Activated CD8-positive, alpha-beta memory T cell treated with anti-CD3 and anti-CD28 coated beads, Interleukin-2, amount 50 U/mL, for 1 hour (primary cell): ENCODE results near the gene DAZ2.
"Not testable (repeated sequence)": the region's sequence is repeated elsewhere in the genome, so short reads cannot be mapped to it uniquely, and the experiment has no call there.

Experiments
- DNase-seq: peaks from one replicate; pipeline ENCODE4 v3.0.0-alpha.2; 2020; ENCODE audit errors: extremely low read depth

Gene DAZ2, protein sequence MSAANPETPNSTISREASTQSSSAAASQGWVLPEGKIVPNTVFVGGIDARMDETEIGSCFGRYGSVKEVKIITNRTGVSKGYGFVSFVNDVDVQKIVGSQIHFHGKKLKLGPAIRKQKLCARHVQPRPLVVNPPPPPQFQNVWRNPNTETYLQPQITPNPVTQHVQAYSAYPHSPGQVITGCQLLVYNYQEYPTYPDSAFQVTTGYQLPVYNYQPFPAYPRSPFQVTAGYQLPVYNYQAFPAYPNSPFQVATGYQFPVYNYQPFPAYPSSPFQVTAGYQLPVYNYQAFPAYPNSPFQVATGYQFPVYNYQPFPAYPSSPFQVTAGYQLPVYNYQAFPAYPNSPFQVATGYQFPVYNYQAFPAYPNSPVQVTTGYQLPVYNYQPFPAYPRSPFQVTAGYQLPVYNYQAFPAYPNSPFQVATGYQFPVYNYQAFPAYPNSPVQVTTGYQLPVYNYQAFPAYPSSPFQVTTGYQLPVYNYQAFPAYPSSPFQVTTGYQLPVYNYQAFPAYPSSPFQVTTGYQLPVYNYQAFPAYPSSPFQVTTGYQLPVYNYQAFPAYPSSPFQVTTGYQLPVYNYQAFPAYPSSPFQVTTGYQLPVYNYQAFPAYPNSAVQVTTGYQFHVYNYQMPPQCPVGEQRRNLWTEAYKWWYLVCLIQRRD

DNA sequence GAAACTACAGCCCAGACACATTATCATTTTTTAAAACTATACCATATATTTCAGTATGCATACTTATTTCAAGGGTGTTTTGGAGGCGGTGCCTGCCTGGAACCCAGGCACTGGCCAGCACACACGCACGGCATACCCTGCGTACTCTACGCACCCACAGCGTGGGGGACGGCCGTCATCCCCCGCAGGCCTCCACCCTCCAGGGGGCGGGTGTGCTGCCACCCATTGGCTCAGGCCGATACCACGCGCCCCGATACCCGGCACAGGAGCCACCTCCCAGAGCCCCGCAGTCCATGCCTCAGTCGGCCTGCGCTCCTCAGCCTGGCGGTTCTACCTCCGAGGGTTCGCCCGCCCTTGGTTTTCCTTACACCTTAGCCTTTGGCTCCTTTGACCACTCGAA, at the start of gene DAZ2:
Gene DAZ2, plus strand, starts transcription at position 301 of the 400 bp plus-strand sequence. CDS start 208 bp downstream, outside the sequence.
- DNase-seq = not testable (repeated sequence)

DNA sequence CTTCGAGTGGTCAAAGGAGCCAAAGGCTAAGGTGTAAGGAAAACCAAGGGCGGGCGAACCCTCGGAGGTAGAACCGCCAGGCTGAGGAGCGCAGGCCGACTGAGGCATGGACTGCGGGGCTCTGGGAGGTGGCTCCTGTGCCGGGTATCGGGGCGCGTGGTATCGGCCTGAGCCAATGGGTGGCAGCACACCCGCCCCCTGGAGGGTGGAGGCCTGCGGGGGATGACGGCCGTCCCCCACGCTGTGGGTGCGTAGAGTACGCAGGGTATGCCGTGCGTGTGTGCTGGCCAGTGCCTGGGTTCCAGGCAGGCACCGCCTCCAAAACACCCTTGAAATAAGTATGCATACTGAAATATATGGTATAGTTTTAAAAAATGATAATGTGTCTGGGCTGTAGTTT, 20.4 kb upstream of the DAZ2 start, which contains the start of gene DAZ1:
Gene DAZ1, minus strand, starts transcription at position 101 of the 400 bp plus-strand sequence. CDS start 208 bp downstream, outside the sequence.
- not testable (repeated sequence) for DNase-seq

DNA sequence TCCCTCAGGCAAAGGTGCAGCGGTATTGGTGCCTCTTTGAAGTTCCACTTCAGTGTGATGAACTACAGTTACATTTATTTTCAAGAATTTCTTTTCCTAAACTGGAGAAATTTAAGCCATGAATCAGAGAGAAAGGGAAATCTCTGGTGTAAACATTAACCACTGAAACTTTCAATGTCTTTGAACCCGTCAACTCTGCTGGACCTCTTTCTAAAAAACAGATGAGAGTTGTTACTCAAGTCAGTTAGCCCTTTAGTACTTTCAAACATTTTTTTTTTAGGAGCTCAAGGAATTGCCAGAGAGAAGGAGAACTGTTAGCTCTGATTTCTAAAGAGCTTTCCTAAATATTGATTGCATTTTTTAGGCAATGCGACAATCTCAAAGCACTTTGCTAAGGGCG, 11.9 kb upstream of the DAZ2 start:
- not testable (repeated sequence) for DNase-seq

DNA sequence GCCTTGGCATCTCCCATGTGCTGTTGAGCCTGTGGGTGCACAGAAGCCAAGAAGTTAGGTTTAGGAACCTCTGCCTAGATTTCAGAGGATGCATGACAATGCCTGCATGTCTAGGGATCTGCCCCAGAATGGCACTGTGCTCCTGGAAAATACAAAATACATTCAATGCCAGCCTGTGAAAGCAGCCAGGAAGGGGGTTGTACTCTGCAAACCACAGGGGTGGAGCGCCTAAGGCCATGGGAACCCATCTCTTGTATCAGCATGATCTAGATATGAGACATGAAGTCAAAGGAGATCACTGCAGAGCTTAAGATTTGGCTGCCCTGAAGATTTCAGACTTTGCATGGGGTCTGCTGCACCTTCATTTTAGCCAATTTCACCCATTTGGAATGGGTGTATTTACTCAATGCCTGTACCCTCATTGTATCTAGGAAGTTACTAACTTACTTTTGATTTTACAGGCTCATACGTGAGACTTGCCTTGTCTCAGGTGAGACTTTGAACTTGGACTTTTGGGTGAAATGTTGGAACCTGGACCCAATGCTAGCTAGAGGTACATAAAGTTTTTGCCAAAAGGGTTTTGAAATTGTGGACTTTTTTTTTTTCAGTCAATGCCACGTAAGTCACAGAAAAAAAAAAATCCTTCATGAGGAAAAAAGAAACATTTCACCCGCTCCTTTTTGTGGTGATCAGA, 9.4 kb upstream of the DAZ2 start:
- DNase-seq = not testable (repeated sequence)

DNA sequence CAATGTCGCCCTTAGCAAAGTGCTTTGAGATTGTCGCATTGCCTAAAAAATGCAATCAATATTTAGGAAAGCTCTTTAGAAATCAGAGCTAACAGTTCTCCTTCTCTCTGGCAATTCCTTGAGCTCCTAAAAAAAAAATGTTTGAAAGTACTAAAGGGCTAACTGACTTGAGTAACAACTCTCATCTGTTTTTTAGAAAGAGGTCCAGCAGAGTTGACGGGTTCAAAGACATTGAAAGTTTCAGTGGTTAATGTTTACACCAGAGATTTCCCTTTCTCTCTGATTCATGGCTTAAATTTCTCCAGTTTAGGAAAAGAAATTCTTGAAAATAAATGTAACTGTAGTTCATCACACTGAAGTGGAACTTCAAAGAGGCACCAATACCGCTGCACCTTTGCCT, 8.7 kb upstream of the DAZ2 start:
- not testable (repeated sequence) for DNase-seq
